IgD-negative memory B cell (primary cell): ENCODE data around the gene DENND4A. TPM values are rescaled to one million over a fixed set of nuclear protein-coding genes. Genes with fewer than 3 reads are reported as not detected.
"Not testable (repeated sequence)": the region's sequence is repeated elsewhere in the genome, so short reads cannot be mapped to it uniquely, and the experiment has no call there.

ENCODE experiments used
- H3K27ac Mint-ChIP-seq, 3 donors: one replicate each; pipeline ENCODE4 v1.8.0; 2020 to 2022; ENCODE audit warnings: mild to moderate bottlenecking in 3 of 3, mixed read lengths in 3 of 3, moderate library complexity in 1 of 3
- H3K27me3 Mint-ChIP-seq: one replicate; pipeline ENCODE4 v1.8.0; 2021; ENCODE audit warnings: mixed read lengths
- H3K36me3 Mint-ChIP-seq: one replicate; pipeline ENCODE4 v1.8.0; 2020; ENCODE audit warnings: mild to moderate bottlenecking, mixed read lengths
- H3K4me1 Mint-ChIP-seq, 3 donors: one replicate each; pipeline ENCODE4 v1.8.0; 2020 to 2022; ENCODE audit warnings: mixed read lengths in 3 of 3, mild to moderate bottlenecking in 1 of 3
- H3K4me3 Mint-ChIP-seq, 4 donors: one replicate each; pipeline ENCODE4 v1.8.0; 2020 to 2022; ENCODE audit warnings: mild to moderate bottlenecking in 4 of 4, mixed read lengths in 4 of 4, moderate library complexity in 3 of 4
- H3K9me3 Mint-ChIP-seq, 3 donors: one replicate each; pipeline ENCODE4 v1.8.0; 2020 to 2021; ENCODE audit warnings: mixed read lengths in 3 of 3, mild to moderate bottlenecking in 1 of 3
- polyA plus RNA-seq: library from polyadenylated mRNA; unstranded; fragments of 300-500 nt; fragmentation: Illumina TruSeq; gene quantifications from one replicate; pipeline ENCODE4 v1.2.3, GENCODE V29; 2021

DENND4A gene
- polyA plus RNA-seq, 1 donor from 2014 or later, result 24.7 TPM

DNA sequence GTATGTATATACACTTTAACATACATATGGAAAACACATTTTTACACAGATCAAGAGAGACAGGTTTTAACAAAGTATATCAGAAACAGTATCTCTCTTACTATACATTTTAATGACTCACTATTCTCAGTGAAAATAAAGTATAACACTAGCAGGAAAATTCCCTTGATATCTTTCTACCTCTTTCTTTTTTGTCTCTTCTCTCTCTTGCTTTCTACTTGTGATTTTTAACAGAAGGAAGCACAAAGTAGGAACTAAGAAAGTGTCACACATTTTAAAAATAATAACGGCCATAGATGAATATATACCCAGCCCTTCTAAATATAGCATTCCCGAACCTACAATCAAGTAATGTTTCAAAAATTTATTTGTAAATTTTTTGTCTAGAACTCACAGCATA lies 4.8 kb downstream of the DENND4A start:
- H3K9me3 Mint-ChIP-seq, result no peaks in the 10 kb centered on the region
- H3K27me3 Mint-ChIP-seq, result no peaks in the 10 kb centered on the region
- peaks cover 24 to 38% (median 36%) of the 10 kb centered on the region in 3 donors for H3K4me1 Mint-ChIP-seq
- H3K27ac Mint-ChIP-seq, result peak overlapping the region; percentile 17 to 95 (median 90)
- peaks cover 8% of the 10 kb centered on the region for H3K36me3 Mint-ChIP-seq
- peak overlapping the region; percentile 70 to 89 (median 83) for H3K4me3 Mint-ChIP-seq

DNA sequence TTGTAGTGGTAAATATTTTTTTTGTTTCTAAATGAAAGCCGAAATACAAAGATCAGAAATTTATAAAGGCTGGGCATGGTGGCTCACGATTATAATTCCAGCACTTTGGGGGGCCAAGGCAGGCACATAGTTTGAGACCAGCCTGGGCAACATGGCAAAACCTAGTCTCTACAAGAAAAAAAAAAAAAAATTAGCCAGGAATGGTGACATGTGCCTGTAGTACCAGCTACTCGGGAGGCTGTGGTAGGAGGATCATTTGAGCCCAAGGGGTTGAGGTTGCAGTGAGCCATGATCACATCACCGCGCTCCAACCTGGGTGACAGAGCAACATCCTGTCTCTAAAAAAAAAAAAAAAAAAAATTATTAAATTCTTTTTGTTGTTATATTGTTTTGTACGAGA lies 6.9 kb downstream of the DENND4A start:
- Mint-ChIP-seq H3K27ac (no peak overlapping the region), H3K36me3 (peaks cover 8% of the 10 kb centered on the region), H3K27me3 (no peaks in the 10 kb centered on the region), H3K9me3 (no peaks in the 10 kb centered on the region), H3K4me3 (no peak overlapping the region), H3K4me1 (peaks cover 26 to 40% (median 36%) of the 10 kb centered on the region in 3 donors)

DNA sequence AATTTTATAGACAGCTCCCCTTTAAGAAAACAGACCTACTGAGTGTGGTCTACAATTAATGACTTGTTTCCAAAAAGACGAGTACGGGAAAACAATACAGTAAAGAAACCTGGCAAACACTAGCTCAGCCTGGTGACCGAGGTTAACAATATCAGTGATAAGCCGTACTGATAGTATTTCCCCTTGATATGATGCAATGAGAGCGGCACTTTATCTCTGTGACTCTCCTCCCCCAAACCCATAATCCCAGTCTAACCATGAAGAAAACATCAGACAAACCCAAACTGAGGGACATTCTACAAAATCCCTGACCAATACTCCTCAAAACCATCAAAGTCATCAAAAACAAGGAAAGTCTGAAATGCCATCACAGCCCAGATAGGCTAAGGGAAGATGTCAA lies 8.2 kb downstream of the DENND4A start:
- Mint-ChIP-seq H3K27ac (peak overlapping the region in 1 of 3 donors; percentile 28), H3K9me3 (no peaks in the 10 kb centered on the region), H3K4me3 (peak overlapping the region in 2 of 4 donors; percentile 4 to 39), H3K4me1 (peaks cover 19 to 31% (median 29%) of the 10 kb centered on the region in 3 donors), H3K36me3 (peaks cover 8% of the 10 kb centered on the region), H3K27me3 (no peaks in the 10 kb centered on the region)

DNA sequence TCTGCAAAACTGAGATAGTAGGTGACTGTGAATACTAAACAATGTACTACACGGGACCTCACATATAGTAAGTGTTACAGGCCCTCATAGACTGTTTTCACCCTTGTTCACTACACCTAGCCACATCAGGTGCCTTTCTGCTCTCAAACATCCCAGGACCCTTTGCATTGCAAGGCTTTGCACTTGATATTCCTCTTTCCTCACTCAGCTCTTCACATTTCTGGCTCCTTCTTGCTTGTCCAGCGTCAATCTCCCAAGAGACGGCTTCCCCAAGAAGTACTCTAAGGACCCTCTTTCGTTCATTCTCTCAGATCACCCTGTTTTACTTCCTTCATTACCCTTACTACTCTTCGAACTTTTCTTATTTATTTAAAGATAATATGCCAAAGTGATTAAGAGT lies 10.0 kb downstream of the DENND4A start:
- Mint-ChIP-seq H3K4me3 (no peak overlapping the region), H3K9me3 (no peaks in the 10 kb centered on the region), H3K4me1 (peaks cover 17 to 26% (median 26%) of the 10 kb centered on the region in 3 donors), H3K27me3 (no peaks in the 10 kb centered on the region), H3K36me3 (peaks cover 2% of the 10 kb centered on the region), H3K27ac (no peak overlapping the region)

DNA sequence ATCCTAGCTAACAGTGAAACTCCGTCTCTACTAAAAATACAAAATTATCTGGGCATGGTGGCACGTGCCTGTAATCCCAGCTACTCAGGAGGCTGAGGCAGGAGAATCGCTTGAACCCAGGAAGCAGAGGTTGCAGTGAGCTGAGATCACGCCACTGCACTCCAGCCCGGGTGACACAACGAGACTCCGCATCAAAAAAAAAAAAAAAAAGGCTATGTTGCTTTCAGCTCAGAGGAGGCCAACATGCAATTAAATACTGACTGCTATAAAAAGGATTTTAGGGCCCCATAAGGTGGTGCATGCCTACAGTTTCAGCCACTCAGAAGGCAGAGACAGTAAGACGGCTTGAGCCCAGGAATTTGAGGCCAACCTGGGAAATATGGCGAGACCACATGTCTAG lies 13.4 kb downstream of the DENND4A start:
- not testable (repeated sequence) for H3K9me3 Mint-ChIP-seq, H3K27me3 Mint-ChIP-seq, H3K36me3 Mint-ChIP-seq
- Mint-ChIP-seq H3K27ac (peak overlapping the region; percentile 81 to 89 (median 88)), H3K4me3 (peak overlapping the region in 3 of 4 donors; percentile 45 to 70 (median 69)), H3K4me1 (peaks cover 28 to 31% (median 29%) of the 10 kb centered on the region in 3 donors)

DNA sequence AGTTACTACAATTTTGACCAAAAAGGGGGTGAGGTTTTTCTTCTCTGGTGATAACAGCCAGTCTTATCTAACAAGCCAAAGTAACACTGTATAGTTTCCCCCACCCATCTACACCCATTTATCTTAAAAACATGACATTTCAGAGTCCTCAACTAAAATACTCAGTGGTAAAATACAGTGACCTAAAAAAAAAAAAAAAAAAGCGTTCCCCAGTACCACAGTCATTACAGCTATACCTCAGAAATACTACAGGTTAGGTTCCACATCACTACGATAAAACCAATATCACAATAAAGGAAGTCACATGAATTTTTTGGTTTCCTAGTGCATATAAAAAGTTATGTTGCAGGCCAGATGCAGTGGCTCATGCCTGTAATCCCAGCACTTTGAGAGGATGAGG lies 13.8 kb downstream of the DENND4A start:
- H3K27ac Mint-ChIP-seq, result peak overlapping the region; percentile 81 to 89 (median 88)
- H3K27me3 Mint-ChIP-seq, result no peaks in the 10 kb centered on the region
- H3K4me1 Mint-ChIP-seq, result peaks cover 30 to 33% (median 32%) of the 10 kb centered on the region in 3 donors
- peak overlapping the region; percentile 39 to 70 (median 57) for H3K4me3 Mint-ChIP-seq
- H3K36me3 Mint-ChIP-seq, result no peaks in the 10 kb centered on the region
- no peaks in the 10 kb centered on the region for H3K9me3 Mint-ChIP-seq

DNA sequence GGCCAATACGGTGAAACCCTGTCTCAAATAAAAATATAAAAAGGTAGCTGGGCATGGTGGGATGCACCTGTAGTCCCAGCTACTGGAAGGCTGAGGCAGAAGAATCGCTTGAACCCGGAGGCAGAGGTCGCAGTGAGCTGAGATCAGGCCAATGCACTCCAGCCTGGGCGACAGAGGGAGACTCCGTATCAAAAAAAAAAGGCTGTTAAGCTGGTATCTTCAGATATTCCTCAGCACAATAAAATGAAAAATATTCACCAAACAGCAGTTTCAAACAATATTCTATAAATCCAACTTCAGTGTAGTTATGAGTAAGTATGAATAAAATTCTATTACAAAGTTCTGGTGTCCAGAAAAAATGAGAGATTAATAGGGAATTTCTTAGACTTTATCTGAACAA lies 14.2 kb downstream of the DENND4A start:
- H3K4me1 Mint-ChIP-seq, result peaks cover 34 to 36% (median 35%) of the 10 kb centered on the region in 3 donors
- H3K9me3 Mint-ChIP-seq, result no peaks in the 10 kb centered on the region
- H3K36me3 Mint-ChIP-seq, result no peaks in the 10 kb centered on the region
- peak overlapping the region in 2 of 3 donors; percentile 81 to 96 for H3K27ac Mint-ChIP-seq
- peak overlapping the region in 2 of 4 donors; percentile 69 to 79 for H3K4me3 Mint-ChIP-seq
- H3K27me3 Mint-ChIP-seq, result no peaks in the 10 kb centered on the region

DNA sequence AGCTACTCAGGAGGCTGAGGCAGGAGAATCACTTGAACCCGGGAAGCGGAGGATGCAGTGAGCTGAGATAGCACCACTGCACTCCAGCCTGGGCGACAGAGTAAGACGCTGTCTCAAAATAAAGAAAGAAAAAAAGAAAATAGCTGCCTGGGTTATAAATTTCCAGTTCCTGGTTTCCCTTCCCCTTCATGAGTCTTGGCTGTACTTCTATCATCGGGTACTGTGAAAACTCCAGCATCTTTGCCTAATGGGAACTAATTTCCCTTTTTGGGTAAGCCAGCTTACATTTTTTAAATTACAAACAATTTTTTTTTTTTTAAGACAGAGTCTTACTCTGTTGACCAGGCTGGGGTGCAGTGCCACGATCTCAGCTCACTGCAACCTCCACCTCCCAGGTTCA lies 15.0 kb downstream of the DENND4A start:
- Mint-ChIP-seq H3K4me1 (peaks cover 36 to 39% (median 37%) of the 10 kb centered on the region in 3 donors), H3K9me3 (no peaks in the 10 kb centered on the region), H3K36me3 (peaks cover 2% of the 10 kb centered on the region), H3K4me3 (peak overlapping the region; percentile 54 to 86 (median 78)), H3K27me3 (no peaks in the 10 kb centered on the region), H3K27ac (peak overlapping the region; percentile 81 to 96 (median 93))

DNA sequence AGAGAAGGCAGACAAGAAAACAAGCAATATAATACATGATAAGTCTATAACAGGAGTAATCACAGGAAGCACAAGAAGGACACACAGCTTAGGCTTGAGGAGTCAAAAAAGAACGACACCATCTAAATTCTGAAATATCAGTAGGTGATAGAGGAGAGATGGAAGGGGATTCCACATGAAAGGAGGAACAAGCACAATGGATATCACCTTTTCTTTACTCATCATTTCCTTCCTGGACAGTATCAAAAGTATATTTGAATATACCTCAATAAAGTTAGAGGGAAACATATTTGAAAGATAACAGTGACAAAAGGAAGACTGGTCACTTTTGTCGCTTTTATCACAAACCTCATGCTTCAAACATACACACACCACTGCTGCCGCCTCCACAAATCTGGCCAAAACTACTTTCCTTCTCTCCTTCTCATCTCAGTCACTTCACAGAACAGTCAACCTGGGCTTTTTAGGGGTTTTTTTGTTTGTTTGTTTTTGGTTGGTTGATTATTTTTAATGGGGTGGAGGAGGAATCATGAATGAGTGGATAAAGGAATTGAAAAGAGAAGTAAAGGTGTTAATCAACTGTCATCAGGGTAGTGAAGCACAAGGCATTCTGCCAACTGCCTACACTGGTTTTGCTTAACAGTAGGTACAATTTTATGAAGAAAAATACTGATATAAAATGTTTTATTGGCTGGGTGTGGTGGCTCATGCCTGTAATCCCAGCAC lies 18.5 kb downstream of the DENND4A start:
- Mint-ChIP-seq H3K36me3 (peaks cover 7% of the 10 kb centered on the region), H3K4me3 (peak overlapping the region; percentile 10 to 85 (median 79)), H3K27ac (peak overlapping the region; percentile 92 to 97 (median 96)), H3K9me3 (no peaks in the 10 kb centered on the region), H3K27me3 (no peaks in the 10 kb centered on the region), H3K4me1 (peaks cover 47 to 52% (median 48%) of the 10 kb centered on the region in 3 donors)

DNA sequence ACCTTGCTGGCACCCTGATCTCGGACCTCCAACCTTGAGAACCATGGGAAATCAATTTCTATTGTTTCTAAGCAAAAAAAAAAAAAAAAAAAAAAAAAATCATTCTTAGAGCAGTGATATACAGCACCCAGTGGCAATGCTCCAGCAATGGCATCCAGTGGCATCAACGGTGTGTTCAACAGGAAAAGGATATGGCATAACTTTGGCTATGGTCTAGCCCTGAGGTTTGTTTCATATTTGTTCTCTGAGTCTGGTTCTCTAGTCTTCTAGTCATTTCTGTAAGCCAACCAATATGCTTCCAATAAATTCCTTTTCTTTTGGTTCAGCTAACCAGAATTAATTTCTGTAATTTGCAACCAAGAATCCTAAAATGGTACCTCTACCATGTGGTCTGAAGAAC lies 19.2 kb downstream of the DENND4A start:
- Mint-ChIP-seq H3K36me3 (peaks cover 7% of the 10 kb centered on the region), H3K9me3 (no peaks in the 10 kb centered on the region), H3K27me3 (no peaks in the 10 kb centered on the region), H3K27ac (peak overlapping the region; percentile 92 to 97 (median 96)), H3K4me1 (peaks cover 48 to 53% (median 49%) of the 10 kb centered on the region in 3 donors), H3K4me3 (peak overlapping the region; percentile 10 to 85 (median 79))

DNA sequence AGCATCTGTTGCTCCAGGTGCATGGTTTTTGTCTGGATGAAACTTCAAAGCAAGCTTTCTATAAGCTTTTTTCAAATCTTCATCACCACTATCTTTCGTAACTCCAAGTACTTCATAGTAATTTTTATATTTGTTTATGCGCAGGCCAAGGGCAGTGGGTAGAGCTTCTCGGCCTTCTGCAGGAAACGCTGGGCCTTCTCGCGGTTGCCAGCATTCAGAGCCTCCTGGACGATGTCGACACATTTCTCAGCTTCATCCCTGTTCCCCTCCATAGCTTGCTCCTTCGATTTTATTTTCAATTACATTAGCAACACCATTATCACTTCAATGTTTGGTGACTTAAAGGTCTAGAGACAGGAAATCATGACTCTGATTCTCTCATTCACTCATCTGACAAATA lies 20.2 kb downstream of the DENND4A start:
- H3K4me3 Mint-ChIP-seq, result peak overlapping the region; percentile 12 to 83 (median 50)
- peak overlapping the region; percentile 92 to 96 (median 94) for H3K27ac Mint-ChIP-seq
- peaks cover 53 to 58% (median 56%) of the 10 kb centered on the region in 3 donors for H3K4me1 Mint-ChIP-seq
- H3K36me3 Mint-ChIP-seq, result peaks cover 8% of the 10 kb centered on the region
- no peaks in the 10 kb centered on the region for H3K9me3 Mint-ChIP-seq
- H3K27me3 Mint-ChIP-seq, result no peaks in the 10 kb centered on the region

DNA sequence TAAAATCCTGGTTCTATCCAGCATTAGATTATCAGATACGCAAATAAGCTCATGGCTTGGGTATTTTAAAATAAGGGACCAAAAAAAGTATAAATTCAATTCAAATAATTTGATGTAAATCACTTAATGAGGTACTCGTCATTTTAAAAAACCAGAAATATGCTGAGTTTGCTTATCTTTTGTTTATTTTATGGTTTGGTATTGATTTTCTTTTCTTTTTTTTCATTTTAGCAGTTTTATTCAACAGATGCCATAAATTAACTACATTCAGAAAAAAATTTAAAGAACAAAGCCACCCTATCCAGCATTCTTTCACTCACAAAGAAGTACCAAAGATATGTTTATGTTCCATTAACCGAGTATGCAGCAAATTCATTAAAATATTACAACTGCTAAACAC lies 22.6 kb downstream of the DENND4A start:
- Mint-ChIP-seq H3K27me3 (no peaks in the 10 kb centered on the region), H3K27ac (no peak overlapping the region), H3K4me3 (peak overlapping the region in 1 of 4 donors; percentile 45), H3K4me1 (peaks cover 53 to 57% (median 53%) of the 10 kb centered on the region in 3 donors), H3K36me3 (peaks cover 11% of the 10 kb centered on the region), H3K9me3 (no peaks in the 10 kb centered on the region)

DNA sequence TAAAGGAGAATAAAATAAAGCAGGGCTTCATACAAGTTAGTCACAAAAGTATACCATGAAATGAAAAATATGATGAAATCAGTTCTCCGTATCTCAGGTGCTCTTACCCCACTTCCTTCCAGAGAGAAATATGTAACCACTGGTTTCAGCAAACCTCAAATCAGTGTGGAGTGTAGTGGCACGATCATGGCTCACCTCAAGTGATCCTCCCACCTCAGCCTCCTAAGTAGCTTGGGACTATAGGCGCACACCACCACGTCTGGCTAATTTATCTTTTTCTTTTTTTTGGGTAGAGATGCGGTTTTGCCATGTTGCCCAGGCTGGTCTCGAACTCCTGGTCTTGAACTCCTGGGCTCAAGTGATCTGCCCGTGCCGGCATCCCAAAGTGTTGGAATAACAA lies 24.2 kb downstream of the DENND4A start:
- Mint-ChIP-seq H3K27ac (peak overlapping the region in 1 of 3 donors; percentile 7), H3K36me3 (peaks cover 11% of the 10 kb centered on the region), H3K27me3 (no peaks in the 10 kb centered on the region), H3K9me3 (no peaks in the 10 kb centered on the region), H3K4me3 (peak overlapping the region in 3 of 4 donors; percentile 3 to 17 (median 7)), H3K4me1 (peaks cover 48 to 53% (median 52%) of the 10 kb centered on the region in 3 donors)

DNA sequence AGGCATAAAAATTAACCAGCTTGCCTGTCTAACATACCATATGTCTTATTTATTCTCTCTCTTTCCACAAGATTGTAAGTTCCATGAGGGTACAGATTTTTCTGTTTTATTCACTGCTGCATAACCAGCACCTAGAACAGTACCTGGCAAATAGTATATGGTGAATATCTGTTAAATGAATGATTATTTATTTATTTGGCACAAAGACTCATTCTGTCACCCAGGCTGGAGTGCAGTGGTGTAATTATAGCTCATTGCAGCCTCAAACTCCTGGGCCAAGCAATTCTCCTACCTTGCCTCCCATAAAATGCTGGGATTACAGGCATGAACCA lies 24.9 kb downstream of the DENND4A start:
- Mint-ChIP-seq H3K4me3 (peak overlapping the region in 2 of 4 donors; percentile 24 to 41), H3K36me3 (peaks cover 11% of the 10 kb centered on the region), H3K9me3 (no peaks in the 10 kb centered on the region), H3K4me1 (peaks cover 48 to 55% (median 52%) of the 10 kb centered on the region in 3 donors), H3K27ac (peak overlapping the region in 2 of 3 donors; percentile 7 to 40), H3K27me3 (no peaks in the 10 kb centered on the region)

DNA sequence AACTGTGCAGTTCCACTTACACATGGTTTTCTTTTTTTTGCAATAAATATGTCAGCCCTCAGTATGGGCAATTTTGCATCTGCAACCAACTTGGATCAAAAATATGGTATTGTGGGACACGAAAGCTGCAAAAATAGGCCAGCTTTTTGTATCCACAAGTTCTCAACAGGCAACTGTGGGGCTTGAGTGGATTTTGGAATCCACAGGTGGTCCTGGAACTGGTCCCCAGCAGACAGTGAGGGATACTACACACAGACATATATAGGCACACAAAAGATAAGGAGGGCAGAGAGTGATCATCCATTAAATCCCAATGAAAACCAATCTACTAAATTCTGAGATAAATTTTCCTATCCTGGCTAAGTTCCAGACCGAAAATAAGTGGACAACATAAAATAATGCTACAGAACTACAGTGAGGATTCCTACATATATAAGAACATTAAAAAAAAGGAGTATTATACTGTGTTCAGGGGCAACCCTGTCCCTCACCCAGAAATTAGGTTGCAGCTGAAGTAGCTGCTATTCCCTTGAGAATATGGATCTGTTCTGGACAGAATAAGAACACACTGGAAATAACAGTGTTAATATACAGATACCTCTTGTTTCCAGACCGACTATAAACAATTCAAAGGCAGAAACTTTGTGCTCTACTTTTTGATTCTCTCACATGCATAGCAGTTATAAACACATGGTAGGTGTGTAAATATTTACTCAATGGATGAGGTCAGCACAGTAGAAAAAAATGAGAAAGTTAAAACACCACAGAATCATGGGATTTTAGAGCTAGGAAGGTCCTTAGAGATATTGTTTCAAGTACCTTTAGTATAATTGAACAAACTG lies 25.4 kb downstream of the DENND4A start:
- Mint-ChIP-seq H3K4me1 (peaks cover 42 to 52% (median 50%) of the 10 kb centered on the region in 3 donors), H3K36me3 (peaks cover 8% of the 10 kb centered on the region), H3K9me3 (no peaks in the 10 kb centered on the region), H3K27ac (peak overlapping the region; percentile 7 to 71 (median 40)), H3K27me3 (no peaks in the 10 kb centered on the region), H3K4me3 (peak overlapping the region in 3 of 4 donors; percentile 9 to 24 (median 22))
